GM12878 (cell line): ENCODE measurements around the gene PLXND1. TPM values are rescaled to one million over a fixed set of nuclear protein-coding genes. Genes with fewer than 3 reads are reported as not detected.

Source experiments
- EED ChIP-seq: sonication (generic); IDR thresholded peaks from 2 replicates; pipeline ENCODE4 v1.6.1; 2016; ENCODE audit warnings: antibody characterized with exemption, low read depth
- MXI1 ChIP-seq: fragments of 150-350 bp; IDR thresholded peaks from 2 replicates; pipeline ENCODE4 v1.6.1; 2011; ENCODE audit warnings: low read depth, mild to moderate bottlenecking, inconsistent platforms, low read length, improper control_type of control experiment
- NBN ChIP-seq: fragments of 450-650 bp; IDR thresholded peaks from 2 replicates; pipeline ENCODE4 v1.6.1; 2016
- polyA plus RNA-seq, 11 experiments: library from polyadenylated mRNA; depleted of rRNA in 4 of 11; unstranded in 6 of 11; stranded (reverse) in 5 of 11; fragments of >200 nt; fragmentation: Nextera tagmentation in 4 of 11; fragmentation: Illumina TruSeq in 1 of 11; extraction: Ambion mirVana in 4 of 11; extraction: Trizol in 1 of 11; gene quantifications; 1 replicate in 1 of 11; 2 replicates in 10 of 11; pipeline versions ENCODE4 v1.2.1 to v1.2.3, GENCODE V29; 2011 to 2016; ENCODE audit warnings: inconsistent platforms in 2 of 11, missing spikeins in 2 of 11, low read depth in 1 of 11
- total RNA-seq, 4 experiments: library from RNA; depleted of rRNA in 3 of 4; stranded (reverse); fragments of >200 nt in 3 of 4; fragmentation: Illumina TruSeq in 1 of 4; extraction: Trizol in 1 of 4; gene quantifications; 2 replicates each; pipeline versions ENCODE4 v1.2.1 to v1.2.3, GENCODE V29; 2013 to 2021
- TF ChIP-seq, protein P1 (sequence below): fragments of 450-650 bp; IDR thresholded peaks from 2 replicates; pipeline ENCODE4 v1.6.1; 2018; ENCODE audit warnings: borderline replicate concordance, mild to moderate bottlenecking; ENCODE audit not compliant: partially characterized antibody
- TF ChIP-seq, protein P2 (sequence below): fragments of 450-650 bp; IDR thresholded peaks from 2 replicates; pipeline ENCODE4 v1.6.1; 2017; ENCODE audit warnings: antibody characterized with exemption, mild to moderate bottlenecking, moderate library complexity

Gene PLXND1
- total and polyA plus RNA-seq, 10 of the 15 experiments (the other 5 are each of a cell fraction or from before 2014, with no cell fraction given): 0.01 to 2.3 (median 0.72) TPM; not detected in 7

DNA sequence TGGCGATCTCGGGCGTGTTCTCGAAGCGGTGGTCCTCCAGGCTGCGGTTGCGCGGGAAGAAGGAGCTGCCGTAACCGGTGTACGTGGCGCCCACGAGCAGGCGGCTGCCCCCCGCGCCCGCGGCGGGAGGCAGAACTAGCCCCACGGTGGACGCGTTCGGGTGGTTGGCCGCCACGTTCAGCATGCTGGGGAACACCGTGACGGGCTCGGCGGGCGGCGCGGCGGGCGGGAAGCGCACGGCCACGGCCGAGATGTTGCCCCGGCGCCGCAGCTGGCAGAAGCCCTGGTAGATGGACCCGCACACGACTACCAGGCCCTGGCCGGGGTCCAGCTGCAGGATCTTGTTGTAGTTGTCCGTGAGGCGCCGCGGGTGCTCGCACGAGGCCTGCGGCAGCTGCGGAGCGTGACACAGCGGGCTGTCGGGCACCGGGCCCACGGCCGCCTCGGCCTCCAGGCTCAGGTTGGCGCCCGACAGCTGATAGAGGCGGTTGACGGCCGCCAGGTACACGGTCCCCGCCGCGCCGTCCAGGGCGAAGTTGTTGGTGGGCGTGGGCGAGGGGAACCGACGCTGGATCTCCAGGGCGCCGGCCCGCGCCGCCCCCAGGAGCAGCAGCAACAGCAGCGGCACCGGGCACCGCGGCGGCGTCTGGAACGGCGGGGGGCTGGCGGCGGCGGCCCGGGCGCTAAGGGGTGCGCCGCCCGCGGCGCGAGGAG lies 397 bp downstream of the PLXND1 start (continued):
- TF ChIP-seq MXI1 (no peak), EED (0 out of 2 replicates have a peak, but pooled peaks have one; percentile 8), NBN (no peak)
- TF ChIP-seq, protein P1, sequence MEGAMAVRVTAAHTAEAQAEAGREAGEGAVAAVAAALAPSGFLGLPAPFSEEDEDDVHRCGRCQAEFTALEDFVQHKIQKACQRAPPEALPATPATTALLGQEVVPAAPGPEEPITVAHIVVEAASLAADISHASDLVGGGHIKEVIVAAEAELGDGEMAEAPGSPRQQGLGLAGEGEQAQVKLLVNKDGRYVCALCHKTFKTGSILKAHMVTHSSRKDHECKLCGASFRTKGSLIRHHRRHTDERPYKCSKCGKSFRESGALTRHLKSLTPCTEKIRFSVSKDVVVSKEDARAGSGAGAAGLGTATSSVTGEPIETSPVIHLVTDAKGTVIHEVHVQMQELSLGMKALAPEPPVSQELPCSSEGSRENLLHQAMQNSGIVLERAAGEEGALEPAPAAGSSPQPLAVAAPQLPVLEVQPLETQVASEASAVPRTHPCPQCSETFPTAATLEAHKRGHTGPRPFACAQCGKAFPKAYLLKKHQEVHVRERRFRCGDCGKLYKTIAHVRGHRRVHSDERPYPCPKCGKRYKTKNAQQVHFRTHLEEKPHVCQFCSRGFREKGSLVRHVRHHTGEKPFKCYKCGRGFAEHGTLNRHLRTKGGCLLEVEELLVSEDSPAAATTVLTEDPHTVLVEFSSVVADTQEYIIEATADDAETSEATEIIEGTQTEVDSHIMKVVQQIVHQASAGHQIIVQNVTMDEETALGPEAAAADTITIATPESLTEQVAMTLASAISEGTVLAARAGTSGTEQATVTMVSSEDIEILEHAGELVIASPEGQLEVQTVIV: no peak
- TF ChIP-seq, protein P2, sequence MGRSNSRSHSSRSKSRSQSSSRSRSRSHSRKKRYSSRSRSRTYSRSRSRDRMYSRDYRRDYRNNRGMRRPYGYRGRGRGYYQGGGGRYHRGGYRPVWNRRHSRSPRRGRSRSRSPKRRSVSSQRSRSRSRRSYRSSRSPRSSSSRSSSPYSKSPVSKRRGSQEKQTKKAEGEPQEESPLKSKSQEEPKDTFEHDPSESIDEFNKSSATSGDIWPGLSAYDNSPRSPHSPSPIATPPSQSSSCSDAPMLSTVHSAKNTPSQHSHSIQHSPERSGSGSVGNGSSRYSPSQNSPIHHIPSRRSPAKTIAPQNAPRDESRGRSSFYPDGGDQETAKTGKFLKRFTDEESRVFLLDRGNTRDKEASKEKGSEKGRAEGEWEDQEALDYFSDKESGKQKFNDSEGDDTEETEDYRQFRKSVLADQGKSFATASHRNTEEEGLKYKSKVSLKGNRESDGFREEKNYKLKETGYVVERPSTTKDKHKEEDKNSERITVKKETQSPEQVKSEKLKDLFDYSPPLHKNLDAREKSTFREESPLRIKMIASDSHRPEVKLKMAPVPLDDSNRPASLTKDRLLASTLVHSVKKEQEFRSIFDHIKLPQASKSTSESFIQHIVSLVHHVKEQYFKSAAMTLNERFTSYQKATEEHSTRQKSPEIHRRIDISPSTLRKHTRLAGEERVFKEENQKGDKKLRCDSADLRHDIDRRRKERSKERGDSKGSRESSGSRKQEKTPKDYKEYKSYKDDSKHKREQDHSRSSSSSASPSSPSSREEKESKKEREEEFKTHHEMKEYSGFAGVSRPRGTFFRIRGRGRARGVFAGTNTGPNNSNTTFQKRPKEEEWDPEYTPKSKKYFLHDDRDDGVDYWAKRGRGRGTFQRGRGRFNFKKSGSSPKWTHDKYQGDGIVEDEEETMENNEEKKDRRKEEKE: no peak
